SK-N-SH treated with all-trans-retinoic acid at 6 μM for 48 hours (cell line): ENCODE data around the gene GPR31.
"Not testable (repeated sequence)": the region's sequence is repeated elsewhere in the genome, so short reads cannot be mapped to it uniquely, and the experiment has no call there.

Experiments
- ESRRG ChIP-seq: fragments of 250-450 bp; sonication (Bioruptor Pico); IDR thresholded peaks from 2 replicates; pipeline ENCODE4 v1.6.1; 2021; ENCODE audit warnings: mild to moderate bottlenecking
- GLIS3 ChIP-seq: fragments of 250-450 bp; sonication (Bioruptor Pico); IDR thresholded peaks from 2 replicates; pipeline ENCODE4 v1.5.0; 2020; ENCODE audit warnings: mild to moderate bottlenecking, moderate library complexity
- PATZ1 ChIP-seq: fragments of 250-450 bp; sonication (Bioruptor Pico); IDR thresholded peaks from 2 replicates; pipeline ENCODE4 v1.8.0; 2020; ENCODE audit warnings: mild to moderate bottlenecking, moderate library complexity, borderline replicate concordance
- PPARA ChIP-seq: fragments of 250-450 bp; sonication (Bioruptor Pico); IDR thresholded peaks from 2 replicates; pipeline ENCODE4 v1.5.0; 2020; ENCODE audit warnings: mild to moderate bottlenecking, borderline replicate concordance
- RARB ChIP-seq: fragments of 250-450 bp; sonication (Bioruptor Pico); IDR thresholded peaks from 2 replicates; pipeline ENCODE4 v1.8.0; 2021; ENCODE audit warnings: mild to moderate bottlenecking, moderate library complexity
- TSHZ2 ChIP-seq: fragments of 250-450 bp; sonication (Bioruptor Pico); IDR thresholded peaks from 2 replicates; pipeline ENCODE4 v1.5.0; 2020; ENCODE audit warnings: mild to moderate bottlenecking, moderate library complexity
- ZC3H10 ChIP-seq: fragments of 250-450 bp; sonication (Bioruptor Pico); IDR thresholded peaks from 2 replicates; pipeline ENCODE4 v1.5.1; 2021; ENCODE audit warnings: mild to moderate bottlenecking, moderate library complexity
- ZNF8 ChIP-seq: fragments of 450-650 bp; formaldehyde crosslinking; IDR thresholded peaks from 2 replicates; pipeline ENCODE4 v1.5.0; 2020; ENCODE audit warnings: mild to moderate bottlenecking, moderate library complexity

DNA sequence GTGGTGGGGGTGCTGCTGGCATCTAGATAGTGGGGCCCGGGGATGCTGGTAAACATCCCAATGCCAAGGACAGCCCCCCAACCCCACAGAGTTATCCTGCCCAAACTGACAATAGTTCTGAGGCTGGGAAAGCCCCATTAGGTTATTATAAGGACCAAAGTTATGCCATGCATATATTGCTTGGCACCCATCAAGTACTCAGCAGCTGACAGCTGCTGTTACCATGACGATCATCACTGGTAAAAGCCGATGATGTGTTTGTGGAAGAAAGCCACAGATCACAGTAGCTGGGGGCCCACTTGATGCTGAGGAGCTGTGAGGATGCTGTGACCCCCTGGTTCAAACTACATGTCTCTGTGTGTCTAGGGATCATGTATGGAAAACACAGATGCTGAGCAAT, 27.3 kb upstream of the GPR31 start:
- not testable (repeated sequence) for TF ChIP-seq RARB; TSHZ2 (CRISPR knock-in tag); ZNF8; ESRRG (CRISPR knock-in tag); ZC3H10 (CRISPR knock-in tag); PATZ1 (CRISPR knock-in tag); GLIS3 (CRISPR knock-in tag); PPARA
